B cell (primary cell): ENCODE data around the gene AIF1. TPM values are rescaled to one million over a fixed set of nuclear protein-coding genes. Genes with fewer than 3 reads are reported as not detected.

Experiments used
- ATAC-seq: fragments of 200-7000 bp; cut with Tn5 transposase; one replicate; pipeline ENCODE4 v1.10.0; 2021; ENCODE audit warnings: low read depth, mild to moderate bottlenecking, moderate number of reproducible peaks, moderate library complexity
- CTCF ChIA-PET: fragments of 350-600 bp; sonication (Branson Sonifier 250); formaldehyde crosslinking; loops from one replicate; lab custom pipeline; 2021; ENCODE audit warnings: antibody characterized with exemption, inconsistent platforms; lab: Charles Lee
- POLR2A ChIA-PET: fragments of 350-600 bp; sonication (Branson Sonifier 250); formaldehyde crosslinking; loops from one replicate; lab custom pipeline; 2021; ENCODE audit warnings: antibody characterized with exemption; lab: Charles Lee
- DNase-seq: peaks from one replicate; pipeline ENCODE4 v3.0.0; 2013
- H2AFZ ChIP-seq: 2 replicates; pipeline ENCODE4 v1.6.1; 2012; ENCODE audit warnings: mild to moderate bottlenecking, low read depth, low read length; ENCODE audit not compliant: insufficient read depth, poor library complexity, severe bottlenecking
- H3K27ac ChIP-seq, 2 donors: 1 replicate in 1 of 2; 2 replicates in 1 of 2; pipeline ENCODE4 v1.5.1; 2012 to 2013; ENCODE audit warnings: low read length in 2 of 2, mild to moderate bottlenecking in 2 of 2, moderate library complexity in 1 of 2
- H3K27me3 ChIP-seq, 4 experiments: fragments of 200-600 bp in 1 of 4; sonication (generic) in 1 of 4; replicated peaks in 1 of 4; 1 replicate in 2 of 4; 2 replicates in 2 of 4; pipeline versions ENCODE4 v1.6.1 to v1.7.0; 2013 to 2016; ENCODE audit warnings: low read length in 3 of 4, mild to moderate bottlenecking in 2 of 4, mixed read lengths in 1 of 4, moderate library complexity in 1 of 4; ENCODE audit not compliant: insufficient read depth in 4 of 4, control insufficient read depth in 3 of 4; ENCODE audit errors: control extremely low read depth in 1 of 4
- H3K36me3 ChIP-seq, 2 experiments: replicated peaks in 1 of 2; 1 replicate in 1 of 2; 2 replicates in 1 of 2; pipeline versions ENCODE4 v1.6.1 to v1.7.1; 2013; ENCODE audit warnings: low read length in 1 of 2; ENCODE audit not compliant: insufficient read depth in 2 of 2, control insufficient read depth in 1 of 2; ENCODE audit errors: control extremely low read depth in 1 of 2, extremely low read depth in 1 of 2
- H3K4me1 ChIP-seq, 2 donors: fragments of 200-600 bp in 1 of 2; sonication (generic) in 1 of 2; 1 replicate in 1 of 2; 2 replicates in 1 of 2; pipeline versions ENCODE4 v1.5.1 to v1.6.1; 2013 to 2017; ENCODE audit warnings: low read length in 2 of 2; ENCODE audit not compliant: control insufficient read depth in 2 of 2, insufficient read depth in 2 of 2
- H3K4me2 ChIP-seq: replicated peaks from 2 replicates; pipeline ENCODE3; 2012; ENCODE audit warnings: mild to moderate bottlenecking, low read depth, low read length; ENCODE audit not compliant: poor library complexity, severe bottlenecking
- H3K4me3 ChIP-seq, 5 experiments: fragments of 200-600 bp in 1 of 5; sonication (generic) in 1 of 5; 1 replicate in 3 of 5; 2 replicates in 2 of 5; pipeline versions ENCODE4 v1.5.1 to v1.7.0; 2011 to 2016; ENCODE audit warnings: low read length in 4 of 5, mild to moderate bottlenecking in 4 of 5, low read depth in 2 of 5, control low read depth in 1 of 5, moderate library complexity in 1 of 5; ENCODE audit not compliant: insufficient read depth in 1 of 5; ENCODE audit errors: control extremely low read depth in 1 of 5, extremely low read depth in 1 of 5
- H3K79me2 ChIP-seq: fragments of 200-600 bp; sonication (generic); one replicate; pipeline ENCODE4 v1.6.0; 2016; ENCODE audit warnings: low read length; ENCODE audit not compliant: control insufficient read depth, insufficient read depth
- H3K9ac ChIP-seq: fragments of 200-600 bp; sonication (generic); 2 replicates; pipeline ENCODE4 v1.6.1; 2017; ENCODE audit warnings: mild to moderate bottlenecking, low read length, moderate library complexity
- H3K9me3 ChIP-seq, 3 donors: one replicate each; pipeline versions ENCODE4 v1.6.1 to v1.7.1; 2013; ENCODE audit warnings: low read length in 2 of 3; ENCODE audit not compliant: control insufficient read depth in 2 of 3, insufficient read depth in 1 of 3; ENCODE audit errors: control extremely low read depth in 1 of 3
- H4K20me1 ChIP-seq: 2 replicates; pipeline ENCODE4 v1.6.0; 2012; ENCODE audit warnings: mild to moderate bottlenecking, low read length; ENCODE audit not compliant: insufficient read depth, control insufficient read depth, poor library complexity, severe bottlenecking
- H3K27ac Mint-ChIP-seq: one replicate; pipeline ENCODE4 v1.8.0; 2021; ENCODE audit warnings: mixed read lengths
- H3K27me3 Mint-ChIP-seq: one replicate; pipeline ENCODE4 v1.8.0; 2021; ENCODE audit warnings: mixed read lengths
- H3K4me1 Mint-ChIP-seq: one replicate; pipeline ENCODE4 v1.8.0; 2021; ENCODE audit warnings: mixed read lengths
- H3K4me3 Mint-ChIP-seq: one replicate; pipeline ENCODE4 v1.8.0; 2021; ENCODE audit warnings: mixed read lengths
- H3K9me3 Mint-ChIP-seq: one replicate; pipeline ENCODE4 v1.8.0; 2022; ENCODE audit warnings: mixed read lengths; ENCODE audit not compliant: insufficient read depth
- EZH2 ChIP-seq: IDR thresholded peaks from 2 replicates; pipeline ENCODE4 v1.6.1; 2012; ENCODE audit warnings: borderline replicate concordance, low read depth, mild to moderate bottlenecking, moderate library complexity, low read length; ENCODE audit not compliant: insufficient read depth, poor library complexity, severe bottlenecking
- WGBS: methylation state at CpG from one replicate; pipeline ENCODE4 v1.1.5; 2013; ENCODE audit warnings: missing lambda C conversion rate; ENCODE audit not compliant: insufficient coverage; 5-methylcytosine and 5-hydroxymethylcytosine counted together
- intact Hi-C: fragments of 100-400 bp; cut with micrococcal nuclease; formaldehyde crosslinking; loops from one replicate; pipeline ENCODE4 v1.10.0; 2022
- polyA plus RNA-seq: library from polyadenylated mRNA; depleted of rRNA; stranded (reverse); fragments of >200 nt; gene quantifications from 2 replicates; pipeline ENCODE4 v1.2.3, GENCODE V29; 2012
- total RNA-seq, 2 donors: library from RNA; stranded (reverse); fragments of 120-200 nt in 1 of 2; gene quantifications; 1 replicate in 1 of 2; 2 replicates in 1 of 2; pipeline versions ENCODE4 v1.2.3 to v1.2.4, GENCODE V29; 2013 to 2022
- TF ChIP-seq, protein P1 (sequence below): fragments of 200-600 bp; IDR thresholded peaks from one replicate; pipeline ENCODE4 v1.8.0; 2022; ENCODE audit warnings: antibody characterized with exemption, mild to moderate bottlenecking

The AIF1 gene
- total and polyA plus RNA-seq, 2 donors (not counting 1 experiment from before 2014, with no cell fraction given), result 1.3 to 7.5 TPM

DNA sequence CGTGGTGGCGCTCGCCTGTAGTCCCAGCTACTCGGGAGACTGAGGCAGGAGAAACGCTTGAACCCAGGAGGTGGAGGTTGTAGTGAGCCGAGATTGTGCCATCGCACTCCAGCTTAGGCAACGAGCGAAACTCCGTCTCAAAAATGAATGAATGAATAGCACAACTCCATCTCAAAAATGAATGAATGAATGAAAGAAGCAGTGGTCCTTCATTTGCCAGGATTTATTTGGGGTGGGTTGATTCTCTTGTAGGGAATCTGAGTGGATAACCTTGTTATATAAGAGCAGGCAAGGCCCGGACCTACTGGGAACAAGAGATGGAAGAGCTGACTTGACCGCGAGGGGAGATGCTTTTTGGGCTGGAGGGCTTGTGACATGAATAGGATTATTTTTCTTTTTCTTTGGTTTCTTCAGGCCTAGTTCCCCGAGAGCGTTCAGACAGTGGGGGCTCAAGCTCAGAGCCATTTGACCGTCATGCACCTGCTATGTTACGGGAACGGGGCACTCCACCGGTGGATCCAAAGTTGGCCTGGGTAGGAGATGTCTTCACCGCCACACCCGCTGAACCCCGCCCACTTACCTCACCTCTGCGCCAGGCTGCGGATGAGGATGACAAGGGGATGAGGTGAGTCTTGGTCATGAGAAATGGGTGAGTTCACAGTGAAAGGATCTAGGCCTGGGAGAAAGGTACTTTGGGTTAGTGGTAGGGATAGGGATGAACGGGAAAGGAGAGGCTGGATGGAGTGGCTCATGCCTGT is 15.3 kb downstream of the AIF1 start:
- no peak overlapping the region for H3K4me3 ChIP-seq
- 96% methylated on average over 18 of the region's 25 CpGs for WGBS
- H3K4me1 Mint-ChIP-seq, result no peaks in the 10 kb centered on the region
- H3K79me2 ChIP-seq, result peaks cover 6% of the 10 kb centered on the region
- no peaks in the 10 kb centered on the region for H3K27me3 ChIP-seq
- no peaks in the 10 kb centered on the region for H3K9me3 Mint-ChIP-seq
- no peaks in the 10 kb centered on the region for H3K4me1 ChIP-seq
- no peak overlapping the region for H3K4me2 ChIP-seq
- H3K27ac ChIP-seq, result no peak overlapping the region
- peaks cover 6 to 92% of the 10 kb centered on the region in 2 experiments for H3K36me3 ChIP-seq
- CTCF ChIA-PET, result no interaction called here
- ATAC-seq (no peak), DNase-seq (no peak)
- H3K27me3 Mint-ChIP-seq, result no peaks in the 10 kb centered on the region
- no peaks in the 10 kb centered on the region for H3K9me3 ChIP-seq
- H3K27ac Mint-ChIP-seq, result no peak overlapping the region
- H2AFZ ChIP-seq, result no peak overlapping the region
- intact Hi-C loops, result no loop called here
- POLR2A ChIA-PET, result no interaction called here
- no peak overlapping the region for H3K9ac ChIP-seq
- no peak for TF ChIP-seq EZH2
- TF ChIP-seq, protein P1, sequence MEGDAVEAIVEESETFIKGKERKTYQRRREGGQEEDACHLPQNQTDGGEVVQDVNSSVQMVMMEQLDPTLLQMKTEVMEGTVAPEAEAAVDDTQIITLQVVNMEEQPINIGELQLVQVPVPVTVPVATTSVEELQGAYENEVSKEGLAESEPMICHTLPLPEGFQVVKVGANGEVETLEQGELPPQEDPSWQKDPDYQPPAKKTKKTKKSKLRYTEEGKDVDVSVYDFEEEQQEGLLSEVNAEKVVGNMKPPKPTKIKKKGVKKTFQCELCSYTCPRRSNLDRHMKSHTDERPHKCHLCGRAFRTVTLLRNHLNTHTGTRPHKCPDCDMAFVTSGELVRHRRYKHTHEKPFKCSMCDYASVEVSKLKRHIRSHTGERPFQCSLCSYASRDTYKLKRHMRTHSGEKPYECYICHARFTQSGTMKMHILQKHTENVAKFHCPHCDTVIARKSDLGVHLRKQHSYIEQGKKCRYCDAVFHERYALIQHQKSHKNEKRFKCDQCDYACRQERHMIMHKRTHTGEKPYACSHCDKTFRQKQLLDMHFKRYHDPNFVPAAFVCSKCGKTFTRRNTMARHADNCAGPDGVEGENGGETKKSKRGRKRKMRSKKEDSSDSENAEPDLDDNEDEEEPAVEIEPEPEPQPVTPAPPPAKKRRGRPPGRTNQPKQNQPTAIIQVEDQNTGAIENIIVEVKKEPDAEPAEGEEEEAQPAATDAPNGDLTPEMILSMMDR, result no peak
- H3K4me3 Mint-ChIP-seq, result no peak overlapping the region
- H4K20me1 ChIP-seq, result peaks cover 46% of the 10 kb centered on the region

DNA sequence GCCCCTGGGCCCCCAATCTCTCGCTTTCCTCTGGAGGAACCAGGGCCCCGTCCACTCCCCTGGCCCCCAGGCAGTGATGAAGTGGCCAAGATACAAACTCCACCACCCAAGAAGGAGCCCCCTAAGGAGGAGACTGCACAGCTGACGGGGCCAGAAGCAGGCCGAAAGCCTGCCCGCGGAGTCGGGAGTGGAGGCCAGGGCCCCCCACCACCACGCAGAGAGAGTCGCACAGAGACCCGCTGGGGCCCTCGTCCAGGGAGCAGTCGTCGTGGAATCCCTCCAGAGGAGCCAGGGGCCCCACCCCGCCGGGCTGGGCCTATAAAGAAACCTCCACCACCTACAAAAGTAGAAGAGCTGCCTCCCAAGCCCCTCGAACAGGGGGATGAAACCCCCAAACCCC is 16.2 kb downstream of the AIF1 start:
- Histone ChIP-seq H3K4me3 (no peak overlapping the region), H3K27ac (no peak overlapping the region), H2AFZ (no peak overlapping the region), H3K36me3 (peaks cover 6 to 91% of the 10 kb centered on the region in 2 experiments), H3K9me3 (no peaks in the 10 kb centered on the region), H3K4me1 (no peaks in the 10 kb centered on the region), H3K27me3 (no peaks in the 10 kb centered on the region), H3K4me2 (no peak overlapping the region), H4K20me1 (peaks cover 46% of the 10 kb centered on the region), H3K79me2 (peaks cover 6% of the 10 kb centered on the region), H3K9ac (no peak overlapping the region)
- H3K4me3 Mint-ChIP-seq, result no peak overlapping the region
- DNase-seq (no peak), ATAC-seq (no peak)
- H3K9me3 Mint-ChIP-seq, result no peaks in the 10 kb centered on the region
- no peak for TF ChIP-seq EZH2
- TF ChIP-seq, protein P1, result no peak
- H3K4me1 Mint-ChIP-seq, result no peaks in the 10 kb centered on the region
- ChIA-PET CTCF (no interaction called here), POLR2A (no interaction called here)
- intact Hi-C loops, result no loop called here
- H3K27me3 Mint-ChIP-seq, result no peaks in the 10 kb centered on the region
- WGBS, result 93% methylated on average over 13 of the region's 16 CpGs
- H3K27ac Mint-ChIP-seq, result no peak overlapping the region
